GM19468 (cell line): ENCODE results near the gene KCND3.
"Not testable (repeated sequence)": the region's sequence is repeated elsewhere in the genome, so short reads cannot be mapped to it uniquely, and the experiment has no call there.

Experiments
- ATAC-seq: cut with Tn5 transposase; IDR thresholded peaks from one replicate; pipeline ENCODE4 v1.9.1; 2021; ENCODE audit warnings: mild to moderate bottlenecking, moderate library complexity, moderate number of reproducible peaks; ENCODE audit not compliant: unreplicated experiment; ENCODE audit errors: extremely low read depth

KCND3 gene

DNA sequence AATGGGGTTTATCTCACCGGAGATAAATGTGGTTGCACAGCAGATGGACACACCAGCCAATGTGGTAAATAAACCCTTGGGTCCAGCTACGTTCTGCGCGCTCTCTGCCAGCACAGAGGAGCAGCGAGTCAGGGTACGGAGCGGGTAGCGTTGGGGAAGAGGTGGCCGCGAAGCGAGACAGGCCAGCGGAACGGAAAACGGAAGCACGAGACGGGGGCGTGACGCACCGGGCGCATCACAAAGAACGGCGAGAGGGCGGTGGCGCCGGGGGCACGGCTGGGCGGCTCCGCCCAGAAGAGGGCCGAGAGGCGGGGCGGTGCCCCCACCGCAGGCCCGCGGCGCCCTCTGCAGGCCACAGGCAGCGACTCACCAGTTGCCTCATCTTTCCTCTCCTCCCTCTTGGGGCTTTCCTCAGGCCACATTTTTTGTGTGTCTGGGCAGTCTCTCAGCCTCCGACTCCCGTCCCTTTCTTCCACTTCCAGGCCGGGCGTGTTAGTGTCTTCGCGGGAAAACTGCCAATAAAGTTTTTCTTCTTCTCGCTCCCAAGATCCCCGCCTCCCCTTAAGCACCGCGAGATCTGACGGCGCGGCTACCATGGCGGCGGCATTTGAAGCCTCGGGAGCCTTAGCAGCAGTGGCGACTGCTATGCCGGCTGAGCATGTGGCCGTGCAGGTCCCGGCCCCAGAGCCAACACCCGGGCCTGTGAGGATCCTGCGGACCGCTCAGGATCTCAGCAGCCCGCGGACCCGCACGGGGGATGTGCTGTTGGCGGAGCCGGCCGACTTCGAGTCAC, 233.9 kb downstream of the KCND3 start, which contains the start of gene DDX20:
TSS of gene DDX20 (plus strand) at position 571 of the 793 bp plus-strand sequence. CDS start at position 595, 24 bp downstream.
- ATAC-seq = peak; percentile 83

- ATAC-seq = no peak
Observed at GRCh38 chr1:111754984-111755330, 234.5 kb downstream of the KCND3 start.

- no peak for ATAC-seq
Observed at GRCh38 chr1:111751906-111752575, 237.4 kb downstream of the KCND3 start.

DNA sequence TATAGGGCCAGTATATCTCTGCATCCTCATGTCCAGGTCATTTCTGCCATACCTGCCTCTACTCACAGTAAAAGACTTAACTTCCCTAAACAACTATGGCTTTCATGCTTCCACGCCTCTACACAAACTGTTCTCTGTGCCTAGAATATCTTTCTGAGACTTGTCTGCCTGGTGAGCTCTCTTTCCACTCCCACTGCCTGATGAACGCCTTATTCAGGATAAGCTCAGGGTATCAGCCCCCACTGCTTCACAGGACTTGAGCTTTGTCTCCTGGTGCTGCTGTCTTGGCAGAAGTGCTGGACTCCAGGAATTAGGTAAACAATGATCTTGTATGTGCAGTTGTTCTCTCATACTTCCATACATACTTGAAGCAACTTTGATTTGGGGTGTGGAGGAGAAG, 238.6 kb downstream of the KCND3 start:
- no peak for ATAC-seq

DNA sequence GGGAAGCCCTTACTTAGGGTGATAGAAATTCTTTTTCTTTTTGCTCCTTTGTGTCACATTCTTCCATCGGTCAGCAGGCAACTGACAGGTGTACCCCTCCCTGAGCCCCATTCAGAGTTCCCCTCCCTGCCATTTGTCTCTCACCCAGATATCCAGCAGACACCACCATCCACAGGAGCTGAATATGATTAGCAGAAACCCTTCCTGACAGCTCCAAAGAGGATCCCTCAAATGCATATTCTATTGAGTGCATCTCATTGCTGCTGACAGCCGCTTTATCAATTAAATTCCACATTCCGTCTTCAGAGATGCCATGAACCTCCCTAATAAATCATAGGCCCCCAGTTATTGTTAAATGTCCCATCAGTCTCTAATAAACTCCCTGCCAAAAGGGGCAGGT, 239.8 kb downstream of the KCND3 start:
- no peak for ATAC-seq

GRCh38 chr1:111747947-111748346, 241.5 kb downstream of the KCND3 start:
- ATAC-seq = no peak

DNA sequence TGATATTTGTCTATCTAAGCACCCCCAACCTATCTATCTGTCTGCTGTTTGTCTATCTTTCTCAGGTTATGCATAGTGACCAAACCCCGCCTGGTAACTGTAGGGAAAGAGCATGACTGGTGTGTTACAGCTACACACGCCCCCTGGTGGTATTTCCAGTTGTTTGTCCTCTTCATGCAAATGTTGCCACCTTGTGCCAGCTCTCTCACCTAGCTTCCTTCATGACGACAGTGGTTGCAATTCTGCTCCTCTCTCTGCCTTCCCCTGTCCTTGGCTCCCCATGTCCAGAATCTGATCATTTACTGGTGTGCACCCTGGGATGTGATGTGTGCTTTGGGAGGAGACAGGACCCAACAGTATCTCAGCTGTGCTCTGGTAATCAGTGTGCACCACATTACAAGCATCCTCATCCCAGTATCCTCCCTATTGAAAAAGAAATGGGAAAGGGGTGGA, 242.2 kb downstream of the KCND3 start:
- ATAC-seq = no peak

- ATAC-seq = no peak
Observed at GRCh38 chr1:111746614-111746999, 242.9 kb downstream of the KCND3 start.

DNA sequence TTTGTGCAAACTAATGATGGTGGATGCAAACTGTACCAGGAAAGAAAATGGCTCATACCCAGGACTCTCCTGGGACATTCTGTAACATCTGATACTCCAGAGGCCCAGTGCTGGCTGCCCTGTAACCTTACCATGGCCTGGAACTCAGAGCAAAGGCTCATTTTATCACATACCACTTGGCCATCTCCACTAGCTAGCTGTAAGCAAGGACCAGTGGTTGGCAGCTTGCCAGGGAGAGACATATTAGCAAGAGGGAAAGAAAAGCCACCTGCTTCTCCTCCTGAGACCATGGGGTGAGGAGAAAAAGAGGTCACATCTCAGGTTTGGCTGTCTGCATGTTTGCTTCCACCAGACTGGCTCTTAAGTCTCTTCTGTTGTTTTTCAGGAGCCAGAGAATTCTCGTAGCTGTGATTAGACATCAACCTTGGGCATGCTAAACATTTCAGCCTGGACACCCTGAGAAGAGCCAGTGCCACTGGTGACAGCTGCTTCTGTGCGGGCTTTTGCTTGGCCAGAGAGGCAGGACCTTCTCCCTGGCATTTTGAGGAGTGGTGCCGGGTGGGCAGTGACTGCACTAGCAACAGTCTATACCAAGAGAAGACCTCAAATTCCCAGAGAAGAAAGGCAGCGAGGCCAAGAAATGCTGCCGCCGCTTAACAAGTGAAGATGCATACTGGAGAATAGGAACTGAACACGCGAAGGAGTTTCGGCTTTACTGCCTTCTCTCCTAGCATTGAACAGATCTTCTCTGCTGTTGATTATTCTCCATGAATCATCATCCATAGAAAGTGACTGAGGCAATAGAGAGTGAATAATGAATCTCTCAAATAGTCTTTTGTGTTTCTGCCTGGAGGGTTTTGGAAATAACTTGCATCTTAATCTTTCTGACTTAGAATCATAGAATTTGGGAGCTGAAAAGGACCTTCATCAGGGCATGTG, 243.5 kb downstream of the KCND3 start:
- no peak for ATAC-seq

- ATAC-seq = no peak
Observed at GRCh38 chr1:111743679-111744101, 245.8 kb downstream of the KCND3 start.

DNA sequence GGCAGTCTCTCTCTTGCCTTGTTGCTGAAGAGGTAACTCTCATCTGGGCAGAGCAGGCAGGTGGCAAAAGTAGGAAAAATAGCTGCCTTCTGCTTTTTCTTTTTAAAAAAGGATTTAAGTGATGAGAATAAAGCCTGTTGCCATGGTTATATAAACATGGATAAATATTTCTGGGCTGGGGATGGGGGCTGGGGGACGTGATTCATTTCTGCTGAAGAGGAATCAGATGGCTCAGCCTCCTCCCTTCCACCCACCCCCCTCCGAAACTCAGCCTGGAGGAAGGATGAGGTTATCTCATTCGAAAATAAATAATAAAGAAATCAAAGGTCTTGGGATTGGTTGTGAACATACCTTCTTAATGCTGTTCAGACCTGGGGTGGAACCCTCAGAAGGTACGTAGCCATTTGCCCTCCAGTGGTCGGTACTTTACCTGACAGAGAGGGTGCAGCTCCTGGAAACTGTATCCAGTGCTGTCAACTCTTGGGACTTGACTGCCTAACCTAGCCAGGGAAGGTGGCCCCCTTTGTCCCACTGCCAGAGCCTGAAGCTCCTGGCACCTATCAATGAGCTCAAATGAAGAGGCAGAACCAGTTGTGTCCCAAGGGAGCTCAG, 246.4 kb downstream of the KCND3 start:
- no peak for ATAC-seq

- not testable (repeated sequence) for ATAC-seq
Observed at GRCh38 chr1:111742292-111742691, 247.2 kb downstream of the KCND3 start.

DNA sequence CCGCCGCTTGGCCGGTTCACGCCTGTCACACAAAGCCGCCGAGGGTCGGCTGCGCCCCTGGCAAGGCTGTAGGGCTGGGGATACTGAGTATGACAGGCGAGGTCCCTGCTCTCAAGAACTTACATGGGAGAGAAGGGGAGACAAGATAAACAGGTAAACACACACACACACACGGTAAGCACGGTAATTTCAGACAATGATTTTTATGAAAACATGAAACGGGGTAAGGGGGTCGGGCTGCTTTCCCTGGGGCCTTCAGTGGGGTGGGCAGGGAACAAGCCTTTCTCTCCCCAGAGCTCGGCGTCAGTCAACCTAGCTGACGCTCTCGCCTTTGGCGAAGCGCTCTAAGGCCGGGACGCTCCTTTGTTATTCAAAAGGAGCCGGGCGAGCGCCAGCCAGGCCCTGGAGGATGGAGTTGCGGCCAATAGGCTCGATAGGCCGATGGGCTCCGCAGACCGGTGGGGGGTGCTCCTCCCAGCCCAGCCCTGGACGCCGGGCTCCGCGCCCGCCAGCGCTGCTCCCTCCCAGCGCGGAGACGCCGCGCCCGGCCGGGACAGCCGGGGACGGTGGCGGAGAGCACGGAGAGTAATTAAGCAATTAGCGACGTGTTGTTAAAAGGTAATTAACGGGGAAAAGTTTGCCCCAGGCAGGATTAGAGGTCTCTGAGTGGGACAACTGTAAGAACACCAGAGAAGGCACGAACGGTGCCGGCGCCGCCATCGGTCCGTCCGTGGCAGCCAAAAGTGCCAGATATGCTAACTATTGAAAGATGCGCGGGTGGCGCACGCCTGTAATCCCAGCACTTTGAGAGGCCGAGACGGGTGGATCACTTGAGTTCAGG, 249.3 kb downstream of the KCND3 start:
- ATAC-seq = no peak

DNA sequence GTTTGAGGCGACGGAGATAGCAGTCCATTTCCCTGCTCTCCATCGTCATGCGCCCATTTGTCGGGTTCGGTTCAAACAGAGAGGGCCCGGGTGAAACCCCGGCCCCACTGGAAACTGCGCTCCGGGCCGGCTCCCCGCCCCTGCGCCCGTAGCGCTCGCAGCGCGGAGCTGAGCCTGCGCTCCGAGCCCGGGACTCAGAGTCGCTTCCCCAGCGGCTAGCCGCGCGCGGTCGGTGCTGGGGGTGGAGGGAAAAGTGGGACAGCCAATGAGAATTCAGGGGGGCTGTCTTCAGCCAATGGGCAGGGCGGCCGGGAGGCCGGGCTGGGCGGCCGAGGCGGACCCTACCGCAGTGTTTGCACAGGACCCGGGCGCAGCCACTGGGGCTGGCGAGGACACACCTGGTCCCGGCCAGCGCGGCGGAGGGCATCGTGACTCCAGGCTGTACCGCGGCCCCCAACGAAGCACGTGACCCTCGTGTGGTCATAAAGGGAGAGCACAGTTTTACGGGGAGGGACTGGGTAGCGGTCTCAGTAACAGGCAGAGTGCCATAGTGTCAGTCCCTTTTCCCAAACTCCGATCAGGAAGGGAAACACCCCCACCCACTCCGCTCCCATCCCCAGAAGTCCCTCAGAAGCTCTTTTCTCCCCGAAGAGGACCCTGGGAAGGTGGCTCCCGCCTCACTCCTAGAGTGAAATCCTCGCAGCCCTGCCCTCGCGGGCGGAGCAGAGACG, 250.1 kb downstream of the KCND3 start, which contains the start of gene INKA2:
TSS of gene INKA2 (minus strand) at position 202 of the 731 bp plus-strand sequence. CDS start at position 49, 153 bp downstream.
- ATAC-seq = peak; percentile 73

DNA sequence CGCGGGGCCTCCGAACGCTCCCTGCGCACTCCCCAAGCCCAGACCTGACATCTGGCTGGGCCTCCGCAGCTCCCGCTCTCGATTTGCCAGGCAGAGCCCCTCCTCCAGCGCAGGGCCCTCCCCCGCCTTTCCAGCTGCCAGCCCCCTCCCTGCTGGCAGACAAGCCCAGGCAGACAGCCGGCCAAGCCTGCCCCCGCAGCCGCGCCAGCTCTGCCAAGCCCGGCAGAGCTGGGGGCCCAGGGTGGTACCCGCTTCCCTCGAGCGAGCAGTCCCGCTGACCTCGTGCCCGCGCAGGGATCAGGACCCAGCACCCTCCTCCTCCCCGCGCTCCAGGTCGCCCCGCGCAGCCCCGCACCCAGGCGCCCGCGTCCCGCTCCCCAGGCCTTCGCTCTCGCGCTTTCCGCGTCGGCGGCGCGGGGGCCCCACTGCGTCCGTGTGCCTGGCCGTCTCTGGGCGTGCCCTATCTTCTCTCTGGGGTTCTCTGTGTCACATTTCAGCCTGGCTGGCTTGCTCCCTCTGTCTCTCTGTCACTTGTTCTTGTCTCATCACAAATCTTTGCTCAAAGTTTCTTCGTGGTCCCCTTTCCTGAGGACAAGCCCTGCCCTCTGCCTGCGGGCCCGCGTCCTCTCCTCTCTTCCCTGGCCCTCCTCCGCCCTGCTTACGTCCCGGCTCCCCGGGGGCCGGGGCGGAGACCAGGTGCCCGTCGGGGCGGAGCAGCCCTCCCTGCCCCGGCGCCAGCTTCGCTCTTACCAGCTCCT, 250.9 kb downstream of the KCND3 start:
- ATAC-seq = peak; percentile 8

DNA sequence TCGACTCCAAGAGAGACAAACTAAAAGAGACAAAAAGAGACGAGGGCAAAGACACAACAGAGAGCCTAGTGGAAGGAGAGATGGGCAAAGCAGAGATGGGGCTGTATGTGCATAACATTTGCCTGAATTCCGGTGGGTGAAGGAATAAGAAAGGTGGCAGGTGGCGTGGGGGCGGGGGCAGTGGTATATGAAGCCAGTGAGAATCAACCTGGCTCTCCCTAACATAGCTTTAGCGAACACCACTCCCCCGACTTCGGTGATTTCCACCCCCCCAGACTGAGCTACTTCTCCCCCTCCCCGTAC, 251.4 kb downstream of the KCND3 start:
- no peak for ATAC-seq

- ATAC-seq = no peak
Observed at GRCh38 chr1:111737216-111738132, 252.0 kb downstream of the KCND3 start.
